Lower leg skin (tissue), 3 donors: Measurements from ENCODE around the gene ZP1.

Experiments
- CTCF ChIP-seq, 3 donors: fragments of 450-650 bp; IDR thresholded peaks; one replicate each; pipeline ENCODE4 v1.5.1; 2016; ENCODE audit warnings: antibody characterized with exemption in 3 of 3, mild to moderate bottlenecking in 3 of 3, moderate library complexity in 2 of 3
- POLR2A ChIP-seq, 2 donors: fragments of 450-650 bp; IDR thresholded peaks; one replicate each; pipeline ENCODE4 v1.6.1; 2016 to 2017; ENCODE audit warnings: antibody characterized with exemption in 2 of 2, mild to moderate bottlenecking in 1 of 2, moderate library complexity in 1 of 2

GRCh38 chr11:60895687-60896086 is 28.3 kb downstream of the ZP1 start:
- TF ChIP-seq POLR2A (IDR thresholded peaks at IDR 0.05) (no peak), CTCF (IDR thresholded peaks at IDR 0.05) (no peak)
